Transverse colon (tissue), 4 donors: Measurements from ENCODE around the gene SIT1.
"Not testable (repeated sequence)": the region's sequence is repeated elsewhere in the genome, so short reads cannot be mapped to it uniquely, and the experiment has no call there.

Source experiments
- EP300 ChIP-seq: sonication (generic); formaldehyde crosslinking; IDR thresholded peaks from one replicate; pipeline ENCODE4 v1.6.1; 2017; ENCODE audit warnings: antibody characterized with exemption, low read depth
- POLR2A ChIP-seq: fragments of 450-650 bp; IDR thresholded peaks from one replicate; pipeline ENCODE4 v1.6.1; 2016; ENCODE audit warnings: antibody characterized with exemption, mild to moderate bottlenecking, moderate library complexity
- POLR2AphosphoS5 ChIP-seq, 3 donors: sonication (generic); formaldehyde crosslinking; IDR thresholded peaks; one replicate each; pipeline ENCODE4 v1.6.1; 2016; ENCODE audit warnings: antibody characterized with exemption in 3 of 3
- TF ChIP-seq, protein P1 (sequence below), 5 experiments: fragments of 200-600 bp in 3 of 5; fragments of 450-650 bp in 2 of 5; sonication (generic) in 3 of 5; IDR thresholded peaks; 1 replicate in 2 of 5; 2 replicates in 3 of 5; pipeline ENCODE4 v1.5.1; 2016 to 2017; ENCODE audit warnings: antibody characterized with exemption in 5 of 5, inconsistent platforms in 3 of 5, mild to moderate bottlenecking in 2 of 5, moderate library complexity in 1 of 5

DNA sequence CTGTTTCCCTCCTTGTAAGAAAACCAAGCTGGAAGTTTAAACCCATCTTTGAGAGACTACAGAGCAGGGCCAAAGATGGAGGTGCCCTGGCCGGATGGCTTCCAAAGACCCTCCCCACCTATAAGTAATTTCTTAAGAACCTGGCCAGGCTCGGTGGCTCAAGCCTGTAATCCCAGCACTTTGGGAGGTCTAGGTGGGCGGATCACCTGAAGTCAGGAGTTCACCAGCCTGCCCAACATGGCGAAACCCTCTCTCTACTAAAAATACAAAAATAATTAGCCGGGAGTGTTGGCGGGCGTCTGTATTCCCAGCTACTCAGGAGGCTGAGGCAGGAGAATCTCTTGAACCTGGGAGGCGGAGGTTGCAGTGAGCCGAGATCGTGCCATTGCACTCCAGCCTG lies 5.0 kb downstream of the SIT1 start:
- TF ChIP-seq POLR2A; POLR2AphosphoS5 (IDR thresholded peaks at IDR 0.05); EP300: not testable (repeated sequence)
- TF ChIP-seq, protein P1, sequence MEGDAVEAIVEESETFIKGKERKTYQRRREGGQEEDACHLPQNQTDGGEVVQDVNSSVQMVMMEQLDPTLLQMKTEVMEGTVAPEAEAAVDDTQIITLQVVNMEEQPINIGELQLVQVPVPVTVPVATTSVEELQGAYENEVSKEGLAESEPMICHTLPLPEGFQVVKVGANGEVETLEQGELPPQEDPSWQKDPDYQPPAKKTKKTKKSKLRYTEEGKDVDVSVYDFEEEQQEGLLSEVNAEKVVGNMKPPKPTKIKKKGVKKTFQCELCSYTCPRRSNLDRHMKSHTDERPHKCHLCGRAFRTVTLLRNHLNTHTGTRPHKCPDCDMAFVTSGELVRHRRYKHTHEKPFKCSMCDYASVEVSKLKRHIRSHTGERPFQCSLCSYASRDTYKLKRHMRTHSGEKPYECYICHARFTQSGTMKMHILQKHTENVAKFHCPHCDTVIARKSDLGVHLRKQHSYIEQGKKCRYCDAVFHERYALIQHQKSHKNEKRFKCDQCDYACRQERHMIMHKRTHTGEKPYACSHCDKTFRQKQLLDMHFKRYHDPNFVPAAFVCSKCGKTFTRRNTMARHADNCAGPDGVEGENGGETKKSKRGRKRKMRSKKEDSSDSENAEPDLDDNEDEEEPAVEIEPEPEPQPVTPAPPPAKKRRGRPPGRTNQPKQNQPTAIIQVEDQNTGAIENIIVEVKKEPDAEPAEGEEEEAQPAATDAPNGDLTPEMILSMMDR (IDR thresholded peaks at IDR 0.05): not testable (repeated sequence)
